Progenitor cell of endocrine pancreas (in vitro differentiated cells): ENCODE results near the gene PNRC2. TPM values are rescaled to one million over a fixed set of nuclear protein-coding genes. Genes with fewer than 3 reads are reported as not detected.
"Not testable (repeated sequence)": the region's sequence is repeated elsewhere in the genome, so short reads cannot be mapped to it uniquely, and the experiment has no call there.

Experiments
- DNase-seq: peaks from one replicate; pipeline ENCODE4 v3.0.0; 2021; ENCODE audit warnings: low spot score; ENCODE audit not compliant: unreplicated experiment
- H3K27ac Mint-ChIP-seq: 2 replicates; pipeline ENCODE4 v1.8.0; 2021; ENCODE audit warnings: mild to moderate bottlenecking, moderate library complexity, mixed read lengths
- H3K27me3 Mint-ChIP-seq: 2 replicates; pipeline ENCODE4 v1.8.0; 2021; ENCODE audit warnings: mixed read lengths
- H3K36me3 Mint-ChIP-seq: 2 replicates; pipeline ENCODE4 v1.8.0; 2022; ENCODE audit warnings: mixed read lengths; ENCODE audit not compliant: insufficient read depth
- H3K4me1 Mint-ChIP-seq: 2 replicates; pipeline ENCODE4 v1.8.0; 2021; ENCODE audit warnings: low read depth, mixed read lengths
- H3K4me3 Mint-ChIP-seq: 2 replicates; pipeline ENCODE4 v1.8.0; 2021; ENCODE audit warnings: low read depth, mild to moderate bottlenecking, moderate library complexity, mixed read lengths
- H3K9me3 Mint-ChIP-seq: 2 replicates; pipeline ENCODE4 v1.8.0; 2021; ENCODE audit warnings: low read depth, mixed read lengths
- microRNA-seq: library from miRNA; unstranded; fragments of <30 nt; microRNA quantifications from one replicate; pipeline ENCODE4 v1.1.0, GENCODE V29; 2020; ENCODE audit warnings: borderline number of aligned reads; ENCODE audit not compliant: unreplicated experiment
- total RNA-seq: library from RNA; stranded (reverse); gene quantifications from 2 replicates; pipeline ENCODE4 v1.2.1, GENCODE V29; 2021
- TF ChIP-seq, protein P1 (sequence below): fragments of 200-600 bp; sonication (generic); IDR thresholded peaks from one replicate; pipeline ENCODE4 v1.5.0; 2021; ENCODE audit warnings: antibody characterized with exemption, mild to moderate bottlenecking; ENCODE audit not compliant: unreplicated experiment

PNRC2 gene
- total RNA-seq, 1 donor from 2014 or later: 148 TPM

DNA sequence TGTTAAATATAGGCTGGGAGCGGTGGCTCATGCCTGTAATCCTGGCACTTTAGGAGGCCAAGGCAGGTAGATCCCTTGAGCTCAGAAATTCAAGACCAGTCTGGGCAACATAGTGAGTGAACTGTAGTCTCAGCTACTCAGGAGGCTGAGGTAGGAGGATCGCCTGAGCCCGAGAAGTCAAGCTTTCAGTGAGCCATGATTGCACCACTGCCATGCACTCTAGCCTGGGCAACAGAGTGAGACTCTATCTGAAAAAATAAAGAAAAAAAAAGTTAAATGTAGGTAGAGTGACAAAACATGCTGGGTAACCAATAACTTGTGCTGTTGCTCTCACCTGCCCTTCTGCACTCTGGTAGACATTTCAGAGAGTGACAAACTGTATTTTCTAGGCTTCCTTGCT lies 45.5 kb downstream of the PNRC2 start:
- Mint-ChIP-seq H3K9me3 (no peaks in the 10 kb centered on the region), H3K27me3 (peaks cover 6% of the 10 kb centered on the region), H3K4me1 (peaks cover 24% of the 10 kb centered on the region), H3K27ac (no peak overlapping the region), H3K4me3 (no peak overlapping the region), H3K36me3 (no peaks in the 10 kb centered on the region)
- no peak for DNase-seq
- TF ChIP-seq, protein P1, sequence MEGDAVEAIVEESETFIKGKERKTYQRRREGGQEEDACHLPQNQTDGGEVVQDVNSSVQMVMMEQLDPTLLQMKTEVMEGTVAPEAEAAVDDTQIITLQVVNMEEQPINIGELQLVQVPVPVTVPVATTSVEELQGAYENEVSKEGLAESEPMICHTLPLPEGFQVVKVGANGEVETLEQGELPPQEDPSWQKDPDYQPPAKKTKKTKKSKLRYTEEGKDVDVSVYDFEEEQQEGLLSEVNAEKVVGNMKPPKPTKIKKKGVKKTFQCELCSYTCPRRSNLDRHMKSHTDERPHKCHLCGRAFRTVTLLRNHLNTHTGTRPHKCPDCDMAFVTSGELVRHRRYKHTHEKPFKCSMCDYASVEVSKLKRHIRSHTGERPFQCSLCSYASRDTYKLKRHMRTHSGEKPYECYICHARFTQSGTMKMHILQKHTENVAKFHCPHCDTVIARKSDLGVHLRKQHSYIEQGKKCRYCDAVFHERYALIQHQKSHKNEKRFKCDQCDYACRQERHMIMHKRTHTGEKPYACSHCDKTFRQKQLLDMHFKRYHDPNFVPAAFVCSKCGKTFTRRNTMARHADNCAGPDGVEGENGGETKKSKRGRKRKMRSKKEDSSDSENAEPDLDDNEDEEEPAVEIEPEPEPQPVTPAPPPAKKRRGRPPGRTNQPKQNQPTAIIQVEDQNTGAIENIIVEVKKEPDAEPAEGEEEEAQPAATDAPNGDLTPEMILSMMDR: no peak

DNA sequence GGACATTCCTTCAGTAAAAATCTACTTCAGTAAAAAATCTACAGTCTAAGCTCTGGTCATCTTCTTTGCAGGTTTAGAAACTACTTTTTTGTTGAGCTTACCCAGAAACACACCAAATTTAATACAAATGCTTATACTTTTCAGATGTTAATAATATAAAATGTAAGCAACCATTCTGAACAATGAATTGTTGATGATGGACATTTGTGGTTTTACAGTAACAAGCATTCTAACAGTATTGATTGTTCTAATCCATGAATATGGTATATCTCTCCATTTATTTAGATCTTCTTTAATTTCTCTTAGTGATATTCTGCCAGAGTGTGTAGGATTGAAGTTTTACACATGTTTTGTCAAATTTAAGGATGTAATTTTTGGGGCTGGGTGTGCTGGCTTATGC lies 47.5 kb downstream of the PNRC2 start:
- Mint-ChIP-seq H3K27ac (no peak overlapping the region), H3K4me3 (no peak overlapping the region), H3K36me3 (no peaks in the 10 kb centered on the region), H3K4me1 (peaks cover 34% of the 10 kb centered on the region), H3K9me3 (no peaks in the 10 kb centered on the region), H3K27me3 (peaks cover 6% of the 10 kb centered on the region)
- TF ChIP-seq, protein P1: no peak
- DNase-seq: no peak

DNA sequence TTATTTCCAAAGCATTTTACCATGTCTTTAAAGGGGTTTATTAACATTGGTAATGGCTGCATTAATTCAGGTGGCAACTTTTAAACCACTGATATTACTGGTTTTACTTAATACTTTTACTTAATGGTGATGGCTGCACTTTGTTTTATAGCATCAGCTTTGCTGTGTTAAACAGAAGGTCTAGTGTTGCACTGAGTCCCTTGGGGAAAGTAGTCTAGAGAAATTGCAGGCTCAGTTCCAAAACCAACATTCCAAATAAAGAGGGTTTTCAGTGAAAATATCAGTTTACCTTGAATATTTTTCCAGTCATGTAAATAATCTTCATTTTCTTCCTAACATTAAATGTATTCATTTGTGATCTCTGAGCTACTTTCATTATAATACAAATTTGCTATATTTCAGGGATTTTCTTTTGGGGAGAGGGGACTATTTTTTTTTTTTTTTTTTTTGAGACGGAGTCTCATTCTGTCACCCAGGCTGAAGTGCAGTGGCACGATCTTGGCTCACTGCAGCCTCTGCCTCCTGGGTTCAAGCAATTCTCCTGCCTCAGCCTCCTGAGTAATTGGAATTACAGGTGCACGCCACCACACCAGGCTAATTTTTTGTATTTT lies 49.1 kb downstream of the PNRC2 start:
- H3K4me1 Mint-ChIP-seq: peaks cover 31% of the 10 kb centered on the region
- DNase-seq, H3K36me3 Mint-ChIP-seq, H3K4me3 Mint-ChIP-seq, H3K27me3 Mint-ChIP-seq, H3K9me3 Mint-ChIP-seq: not testable (repeated sequence)
- peak overlapping the region; percentile 91 for H3K27ac Mint-ChIP-seq

DNA sequence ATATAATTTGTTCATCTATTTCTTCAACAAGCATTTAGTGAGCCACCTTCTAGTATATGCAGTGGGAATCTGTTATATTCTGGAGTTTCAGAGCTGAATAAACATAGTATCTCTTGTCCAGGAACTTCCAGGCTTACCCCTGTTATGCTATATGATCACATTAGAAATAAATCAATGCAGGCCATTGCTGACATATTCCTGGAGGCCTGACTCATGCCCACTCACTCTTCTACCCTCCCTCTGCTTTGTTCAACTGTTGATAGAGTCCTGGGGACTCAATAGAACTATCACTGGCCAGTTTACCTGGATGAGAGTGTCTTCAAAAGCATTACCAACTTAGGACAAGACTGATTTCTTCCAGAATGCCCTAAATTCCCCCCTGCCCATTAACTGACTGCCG lies 49.8 kb downstream of the PNRC2 start:
- TF ChIP-seq, protein P1: no peak
- H3K9me3 Mint-ChIP-seq: no peaks in the 10 kb centered on the region
- no peaks in the 10 kb centered on the region for H3K36me3 Mint-ChIP-seq
- peaks cover 3% of the 10 kb centered on the region for H3K27me3 Mint-ChIP-seq
- peaks cover 35% of the 10 kb centered on the region for H3K4me1 Mint-ChIP-seq
- DNase-seq: no peak
- H3K4me3 Mint-ChIP-seq: no peak overlapping the region
- peak overlapping the region; percentile 91 for H3K27ac Mint-ChIP-seq

DNA sequence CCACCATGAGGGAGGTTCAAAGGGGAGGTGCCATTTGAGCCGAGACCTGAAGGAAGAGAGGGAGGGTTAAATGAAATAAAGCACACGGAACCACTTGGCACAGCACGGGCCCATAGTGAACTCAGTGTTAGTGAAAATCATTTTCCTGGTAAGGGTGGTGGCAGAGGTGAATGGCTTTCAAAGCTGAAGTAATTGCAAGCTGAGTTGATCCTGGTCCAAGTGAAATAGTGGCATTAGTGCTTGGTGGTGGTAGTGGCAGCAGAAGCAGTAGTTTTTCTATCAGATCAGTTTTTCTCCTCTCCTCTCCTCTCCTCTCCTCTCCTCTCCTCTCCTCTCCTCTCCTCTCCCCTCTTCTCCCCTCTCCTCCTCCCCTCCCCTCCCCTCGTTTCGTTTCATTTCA lies 51.0 kb downstream of the PNRC2 start:
- Mint-ChIP-seq H3K9me3 (no peaks in the 10 kb centered on the region), H3K36me3 (no peaks in the 10 kb centered on the region), H3K4me1 (peaks cover 45% of the 10 kb centered on the region), H3K27me3 (peaks cover 3% of the 10 kb centered on the region), H3K4me3 (no peak overlapping the region), H3K27ac (no peak overlapping the region)
- TF ChIP-seq, protein P1: no peak
- no peak for DNase-seq

DNA sequence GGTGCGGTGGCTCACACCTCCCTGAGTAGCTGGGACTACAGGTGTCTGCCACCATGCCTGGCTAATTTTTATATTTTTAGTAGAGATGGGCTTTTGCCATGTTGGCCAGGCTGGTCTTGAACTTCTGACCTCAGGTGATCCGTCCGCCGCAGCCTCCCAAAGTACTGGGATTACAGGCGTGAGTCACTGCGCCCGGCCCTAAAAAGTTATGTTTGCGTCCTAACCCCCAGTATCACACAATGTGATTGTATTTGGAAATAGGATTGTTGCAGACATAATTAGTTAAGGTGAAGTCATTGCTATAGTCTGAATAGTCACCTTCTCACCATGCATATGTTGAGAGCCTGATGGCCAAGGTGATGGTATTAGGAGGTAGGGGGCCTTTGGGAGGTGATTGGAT lies 53.2 kb downstream of the PNRC2 start:
- not testable (repeated sequence) for H3K27me3 Mint-ChIP-seq, DNase-seq, H3K36me3 Mint-ChIP-seq, H3K9me3 Mint-ChIP-seq, H3K4me3 Mint-ChIP-seq, H3K27ac Mint-ChIP-seq
- peaks cover 51% of the 10 kb centered on the region for H3K4me1 Mint-ChIP-seq

Small RNA genes within 50 kb of the gene (microRNA-seq; reads per million reads assigned to microRNA genes)
- gene MIR378F: not detected

Other genes starting within 250 kb of the PNRC2 start
- 37.5 and 40.8 TPM in 2 replicates for gene ELOA, start 216.4 kb upstream of the PNRC2 start, total RNA-seq
- gene PITHD1, start 181.4 kb upstream of the PNRC2 start, total RNA-seq: 52.8 and 53.8 TPM in 2 replicates
- 109 and 115 TPM in 2 replicates for gene LYPLA2, start 168.7 kb upstream of the PNRC2 start, total RNA-seq
- 49.9 and 53.3 TPM in 2 replicates for gene GALE, start 159.1 kb upstream of the PNRC2 start, total RNA-seq
- gene HMGCL, start 134.4 kb upstream of the PNRC2 start, total RNA-seq: 30.0 and 30.3 TPM in 2 replicates
- gene FUCA1, start 91.5 kb upstream of the PNRC2 start, total RNA-seq: 18.1 and 18.8 TPM in 2 replicates
- not detected in 2 replicates for gene CNR2, start 46.5 kb upstream of the PNRC2 start, total RNA-seq
- gene SRSF10, start 20.5 kb downstream of the PNRC2 start, total RNA-seq: 215 and 220 TPM in 2 replicates
- gene MYOM3, start 152.3 kb downstream of the PNRC2 start, total RNA-seq: 0.62 and 0.84 TPM in 2 replicates
- 0.13 and 0.26 TPM in 2 replicates for gene IL22RA1, start 183.3 kb downstream of the PNRC2 start, total RNA-seq
- gene IFNLR1, start 227.5 kb downstream of the PNRC2 start, total RNA-seq: 19.6 and 21.2 TPM in 2 replicates